Glomerular visceral epithelial cell (primary cell): ENCODE data around the gene HSP90AA1.
"Not testable (repeated sequence)": the region's sequence is repeated elsewhere in the genome, so short reads cannot be mapped to it uniquely, and the experiment has no call there.

Experiments used
- DNase-seq: peaks from one replicate; pipeline ENCODE4 v3.0.0-alpha.2; 2016; ENCODE audit errors: extremely low spot score

Gene HSP90AA1

GRCh38 chr14:102094101-102094500, 7.3 kb upstream of the HSP90AA1 start:
- no peak for DNase-seq

- no peak for DNase-seq
These were observed 6.0 kb upstream of the HSP90AA1 start for GRCh38 chr14:102092806-102093205.

GRCh38 chr14:102090713-102091112, 3.9 kb upstream of the HSP90AA1 start:
- no peak for DNase-seq

GRCh38 chr14:102089621-102090343, 2.9 kb upstream of the HSP90AA1 start:
- DNase-seq, result no peak

- DNase-seq, result peak; percentile 35
These were observed 1.4 kb upstream of the HSP90AA1 start for GRCh38 chr14:102088012-102088792.

- DNase-seq, result no peak
These were observed 843 bp upstream of the HSP90AA1 start for GRCh38 chr14:102087762-102088011.

GRCh38 chr14:102086709-102086971, 204 bp downstream of the HSP90AA1 start:
- no peak for DNase-seq

GRCh38 chr14:102085948-102086708, 716 bp downstream of the HSP90AA1 start:
- peak; percentile 56 for DNase-seq

GRCh38 chr14:102085488-102085887, 1.4 kb downstream of the HSP90AA1 start:
- no peak for DNase-seq

GRCh38 chr14:102084931-102085330, 1.9 kb downstream of the HSP90AA1 start:
- DNase-seq, result no peak

GRCh38 chr14:102084522-102084921, 2.3 kb downstream of the HSP90AA1 start:
- not testable (repeated sequence) for DNase-seq

- no peak for DNase-seq
These were observed 5.4 kb downstream of the HSP90AA1 start for GRCh38 chr14:102081231-102082080.

GRCh38 chr14:102080183-102081080, 6.4 kb downstream of the HSP90AA1 start:
- no peak for DNase-seq

GRCh38 chr14:102079700-102079979, 7.2 kb downstream of the HSP90AA1 start:
- no peak for DNase-seq

- DNase-seq, result no peak
These were observed 7.8 kb downstream of the HSP90AA1 start for GRCh38 chr14:102078831-102079699.

- DNase-seq, result not testable (repeated sequence)
These were observed 8.5 kb downstream of the HSP90AA1 start for GRCh38 chr14:102078361-102078791.

GRCh38 chr14:102077382-102077709, 9.5 kb downstream of the HSP90AA1 start:
- DNase-seq, result no peak

GRCh38 chr14:102075155-102075554, 11.7 kb downstream of the HSP90AA1 start:
- no peak for DNase-seq

GRCh38 chr14:102074415-102074964, 12.4 kb downstream of the HSP90AA1 start:
- DNase-seq, result no peak
